HG03460 (cell line): ENCODE data around the gene AGPS.

Experiments used
- ATAC-seq: cut with Tn5 transposase; IDR thresholded peaks from one replicate; pipeline ENCODE4 v1.9.1; 2021; ENCODE audit not compliant: unreplicated experiment

AGPS gene

GRCh38 chr2:177520324-177520723 is 127.8 kb downstream of the AGPS start:
- no peak for ATAC-seq

- ATAC-seq: no peak
Observed at GRCh38 chr2:177523781-177524180, 131.2 kb downstream of the AGPS start.

GRCh38 chr2:177525351-177525924 is 132.9 kb downstream of the AGPS start:
- ATAC-seq: no peak

GRCh38 chr2:177528351-177528933 is 135.9 kb downstream of the AGPS start:
- ATAC-seq: no peak

- ATAC-seq: no peak
Observed at GRCh38 chr2:177529166-177529565, 136.6 kb downstream of the AGPS start.

- no peak for ATAC-seq
Observed at GRCh38 chr2:177530561-177530960, 138.0 kb downstream of the AGPS start.

- no peak for ATAC-seq
Observed at GRCh38 chr2:177531706-177532105, 139.1 kb downstream of the AGPS start.

- no peak for ATAC-seq
Observed at GRCh38 chr2:177532567-177532966, 140.0 kb downstream of the AGPS start.

GRCh38 chr2:177533253-177533652 is 140.7 kb downstream of the AGPS start:
- ATAC-seq: no peak

- no peak for ATAC-seq
Observed at GRCh38 chr2:177535000-177535399, 142.4 kb downstream of the AGPS start.

- ATAC-seq: no peak
Observed at GRCh38 chr2:177535958-177536504, 143.5 kb downstream of the AGPS start.

- no peak for ATAC-seq
Observed at GRCh38 chr2:177537213-177537612, 144.6 kb downstream of the AGPS start.

- no peak for ATAC-seq
Observed at GRCh38 chr2:177537636-177538035, 145.1 kb downstream of the AGPS start.

- ATAC-seq: no peak
Observed at GRCh38 chr2:177538323-177538722, 145.8 kb downstream of the AGPS start.

GRCh38 chr2:177540283-177540682 is 147.7 kb downstream of the AGPS start:
- ATAC-seq: no peak

GRCh38 chr2:177541258-177541991 is 148.9 kb downstream of the AGPS start:
- ATAC-seq: no peak

- no peak for ATAC-seq
Observed at GRCh38 chr2:177542396-177542795, 149.8 kb downstream of the AGPS start.

- ATAC-seq: no peak
Observed at GRCh38 chr2:177543007-177543760, 150.6 kb downstream of the AGPS start.

GRCh38 chr2:177545143-177545542 is 152.6 kb downstream of the AGPS start:
- no peak for ATAC-seq

- no peak for ATAC-seq
Observed at GRCh38 chr2:177545981-177546585, 153.5 kb downstream of the AGPS start.

- peak; percentile 94 for ATAC-seq
Observed at GRCh38 chr2:177547122-177547521, 154.5 kb downstream of the AGPS start.
